ENCODE measurements around the gene CNPY1. TPM values are rescaled to one million over a fixed set of nuclear protein-coding genes. Genes with fewer than 3 reads are reported as not detected.
"Not testable (repeated sequence)": the region's sequence is repeated elsewhere in the genome, so short reads cannot be mapped to it uniquely, and the experiment has no call there.

CNPY1 gene
- total RNA-seq: not detected

DNA sequence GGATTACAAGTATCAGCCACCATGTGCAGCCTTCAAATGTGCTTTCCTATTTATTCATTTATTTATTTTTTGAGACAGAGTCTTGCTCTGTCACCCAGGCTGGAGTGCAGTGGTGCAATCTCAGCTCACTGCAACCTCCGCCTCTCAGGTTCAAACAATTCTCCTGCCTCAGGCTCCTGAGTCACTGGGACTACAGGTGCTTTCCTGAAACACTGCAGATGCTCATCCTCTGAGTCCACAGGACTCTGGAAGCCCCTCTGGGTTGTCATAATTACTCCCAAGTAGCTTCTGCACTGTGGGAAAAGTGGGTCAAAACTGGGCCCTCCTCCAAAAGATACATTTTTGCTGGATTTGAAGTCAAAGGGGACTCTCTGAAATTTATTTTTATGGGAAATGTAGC, at the start of gene CNPY1:
CNPY1 (minus strand) TSS at position 111 of the 400 bp plus-strand sequence. CDS start 630 bp downstream, outside the sequence.
- H3K27me3 ChIP-seq; intact Hi-C loops (cut with DNase I): not testable (repeated sequence)

DNA sequence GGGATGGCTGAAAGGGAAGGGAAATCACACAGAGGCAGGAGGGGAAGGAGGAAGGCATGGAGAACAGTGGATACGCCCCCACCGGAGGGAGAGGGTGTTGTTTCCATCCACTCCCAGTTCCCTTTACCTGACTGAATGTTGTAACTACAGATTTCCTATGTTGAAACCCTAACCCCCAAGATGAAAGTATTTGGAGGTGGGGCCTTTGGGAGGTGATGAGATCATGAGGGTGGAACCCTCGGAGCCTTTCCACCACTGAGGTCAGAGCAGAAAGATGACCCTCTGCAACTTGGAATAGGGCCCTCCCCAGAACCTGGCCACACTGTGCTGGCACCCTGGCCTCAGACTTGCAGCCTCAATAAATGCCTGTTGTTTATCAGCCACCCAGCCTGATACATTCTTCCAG, 48.6 kb upstream of the CNPY1 start:
- no peaks in the 10 kb centered on the region for H3K9me3 ChIP-seq
- whole genome bisulfite sequencing, 2 donors: 38 to 42% methylated on average over 3 of the region's 3 CpGs
- H3K36me3 ChIP-seq: no peaks in the 10 kb centered on the region
- H3K27ac ChIP-seq: no peak overlapping the region
- no peaks in the 10 kb centered on the region for H3K4me1 ChIP-seq
- no peak for DNase-seq
- no peak for TF ChIP-seq POLR2A (IDR thresholded peaks at IDR 0.05)
- no peak for TF ChIP-seq CTCF (IDR thresholded peaks at IDR 0.05)
- no peak overlapping the region for H3K4me3 ChIP-seq (replicated peaks in 1 of 3)
- intact Hi-C loops (cut with DNase I): no loop called here
- H3K27me3 ChIP-seq: no peaks in the 10 kb centered on the region

More for the DNA sequence above, at the start of gene CNPY1:
- WGBS, 2 donors: 80 to 96% methylated on average over 1 of the region's 1 CpG
- not testable (repeated sequence) for H3K4me3 ChIP-seq (replicated peaks in 1 of 3); H3K4me1 ChIP-seq; DNase-seq; H3K27ac ChIP-seq; H3K36me3 ChIP-seq; H3K9me3 ChIP-seq

- no peak for DNase-seq
- no peak for TF ChIP-seq POLR2A (IDR thresholded peaks at IDR 0.05)
- no peak for TF ChIP-seq CTCF (IDR thresholded peaks at IDR 0.05)
- no peak overlapping the region for H3K27ac ChIP-seq
Observed at GRCh38 chr7:155594163-155594732, 47.9 kb upstream of the CNPY1 start.

GRCh38 chr7:155593461-155594162, 47.3 kb upstream of the CNPY1 start:
- H3K27me3 ChIP-seq: no peaks in the 10 kb centered on the region
- WGBS, 2 donors: 77 to 85% methylated on average over 9 to 15 of the region's 15 CpGs
- H3K4me1 ChIP-seq: no peaks in the 10 kb centered on the region
- H3K4me3 ChIP-seq (replicated peaks in 1 of 3): no peak overlapping the region
- TF ChIP-seq POLR2A (IDR thresholded peaks at IDR 0.05) (no peak), CTCF (IDR thresholded peaks at IDR 0.05) (no peak)
- intact Hi-C loops (cut with DNase I): no loop called here
- no peaks in the 10 kb centered on the region for H3K36me3 ChIP-seq
- H3K9me3 ChIP-seq: no peaks in the 10 kb centered on the region
- no peak for DNase-seq
- no peak overlapping the region for H3K27ac ChIP-seq

More at GRCh38 chr7:155594163-155594732, 47.9 kb upstream of the CNPY1 start:
- Histone ChIP-seq H3K4me1 (no peaks in the 10 kb centered on the region), H3K4me3 (replicated peaks in 1 of 3) (no peak overlapping the region), H3K36me3 (no peaks in the 10 kb centered on the region), H3K9me3 (no peaks in the 10 kb centered on the region), H3K27me3 (no peaks in the 10 kb centered on the region)
- intact Hi-C loops (cut with DNase I): no loop called here
- 89 to 100% methylated on average over 1 to 6 of the region's 6 CpGs for WGBS, 2 donors

DNA sequence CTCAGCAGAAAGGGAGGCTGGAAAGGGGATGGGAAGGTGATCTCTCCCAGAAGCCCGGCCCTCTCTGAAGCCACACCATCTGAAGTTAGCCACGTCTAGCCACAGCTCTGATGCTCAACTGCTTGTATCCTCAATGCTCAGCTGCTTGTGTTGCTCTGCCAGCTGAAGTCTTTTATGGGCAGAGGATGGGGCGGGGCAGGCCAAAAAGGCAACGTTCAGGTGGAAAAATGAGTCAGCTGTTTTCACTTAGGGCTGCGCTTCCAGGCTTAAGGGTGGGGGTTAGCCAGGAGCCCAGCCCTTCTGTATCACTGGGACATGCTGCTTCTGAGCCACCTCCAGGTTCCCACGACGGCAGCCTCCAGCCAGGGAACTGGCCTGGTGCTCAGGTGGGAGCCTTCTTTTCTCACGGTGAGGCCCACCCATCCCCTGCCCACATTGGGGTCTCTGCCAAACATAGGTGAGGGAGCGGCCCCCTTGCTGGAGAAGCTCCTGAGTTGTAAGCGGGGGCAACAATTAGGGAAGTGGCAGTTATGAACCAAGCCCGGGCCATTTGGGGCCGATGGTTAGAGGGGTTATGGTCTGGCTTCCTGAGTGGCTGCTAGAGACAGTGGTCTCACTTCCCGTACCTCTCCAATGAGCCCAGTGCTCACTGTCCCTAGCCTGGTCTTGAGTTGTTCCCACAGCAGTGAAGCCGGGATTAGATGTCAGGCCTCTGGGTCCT, 44.9 kb upstream of the CNPY1 start:
- no peak overlapping the region for H3K27ac ChIP-seq
- WGBS, 2 donors: 81 to 88% methylated on average over 14 of the region's 14 CpGs
- H3K27me3 ChIP-seq: no peaks in the 10 kb centered on the region

More for the DNA sequence above, 44.9 kb upstream of the CNPY1 start:
- H3K36me3 ChIP-seq: no peaks in the 10 kb centered on the region
- H3K9me3 ChIP-seq: no peaks in the 10 kb centered on the region
- no peak overlapping the region for H3K4me3 ChIP-seq (replicated peaks in 1 of 3)
- intact Hi-C loops (cut with DNase I): no loop called here
- no peak for TF ChIP-seq CTCF (IDR thresholded peaks at IDR 0.05)
- TF ChIP-seq POLR2A (IDR thresholded peaks at IDR 0.05): no peak
- no peaks in the 10 kb centered on the region for H3K4me1 ChIP-seq
- DNase-seq: no peak

Measured in thyroid gland (tissue), 4 donors.